NCI-H1105 (cell line): ENCODE measurements around the gene CRACR2B.
A peak's percentile ranks its signal among the peaks of the same experiment; 100 is the strongest.

ENCODE experiments used
- DNase-seq: peaks from one replicate; lab custom pipeline; 2025; lab: John Stamatoyannopoulos, UW

CRACR2B gene

DNA sequence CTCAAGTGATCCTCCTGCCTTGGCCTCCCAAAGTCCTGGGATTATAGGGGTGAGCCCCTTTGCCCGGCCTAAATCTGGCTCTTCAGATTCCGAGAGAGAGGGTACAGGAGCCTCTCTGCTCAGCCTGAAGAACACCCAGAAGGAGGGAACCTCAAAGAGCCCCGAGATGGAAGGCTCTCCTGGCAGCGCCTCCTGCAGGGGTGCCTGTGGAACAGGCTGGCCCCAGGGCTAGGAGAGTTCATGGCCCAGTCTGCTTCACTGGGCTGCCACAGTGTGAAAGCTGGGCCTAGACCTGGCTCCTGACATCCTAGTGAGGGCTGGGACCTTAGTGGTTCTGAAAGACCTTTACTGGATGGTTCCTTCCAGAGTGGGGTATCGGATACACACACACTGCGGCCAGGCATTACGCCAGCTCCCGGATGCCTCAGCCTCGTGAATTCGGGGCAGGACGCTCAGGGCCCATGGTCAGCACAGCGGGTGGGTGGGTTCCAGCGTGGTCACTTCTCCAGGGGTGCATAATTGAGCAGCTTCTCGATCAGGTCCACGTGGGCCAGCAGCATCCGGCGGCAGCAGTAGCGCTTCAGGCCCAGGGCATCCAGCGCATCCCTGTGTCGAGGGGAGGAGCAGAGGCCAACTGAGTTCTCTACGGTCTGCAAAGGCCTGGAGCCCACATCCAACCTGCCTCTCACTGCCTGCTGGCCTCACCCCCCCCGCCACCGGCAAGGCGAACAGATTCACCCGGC lies 12.3 kb downstream of the CRACR2B start:
- DNase-seq, result no peak

- DNase-seq, result no peak
These were observed 14.3 kb downstream of the CRACR2B start for GRCh38 chr11:841981-842369.

DNA sequence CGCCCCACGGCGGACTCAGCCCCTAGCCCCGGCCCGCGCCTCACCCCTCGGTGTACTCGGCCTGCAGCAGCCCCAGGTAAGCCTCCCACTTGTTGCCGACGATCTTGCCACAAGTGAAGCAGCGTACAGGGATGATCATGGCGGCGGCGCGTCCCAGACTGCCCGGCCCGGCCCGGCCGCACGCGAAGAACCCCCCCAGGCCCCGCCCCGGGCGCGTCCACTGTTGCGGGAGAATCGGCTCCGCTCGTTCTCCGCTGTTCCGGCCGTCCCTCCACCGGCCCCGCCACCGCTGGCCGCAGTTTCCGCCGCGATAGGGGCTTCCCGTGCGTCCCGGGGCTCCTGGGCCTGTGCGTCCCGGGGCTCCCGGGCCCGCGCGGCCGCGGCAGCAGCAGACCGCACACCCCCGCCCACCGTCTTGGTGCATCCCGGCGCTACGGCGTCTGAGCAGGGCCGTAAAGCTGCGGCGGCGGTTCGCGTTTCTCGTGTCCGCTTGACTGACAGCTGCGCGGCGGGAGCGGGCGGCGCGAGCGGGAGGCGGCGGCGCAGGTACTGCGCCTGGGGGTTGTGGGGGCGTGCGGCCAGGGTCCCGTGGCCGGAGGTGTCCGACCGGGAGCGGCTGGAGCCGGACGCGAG lies 14.8 kb downstream of the CRACR2B start, which contains the start of the genes POLR2L and TSPAN4:
TSS of gene POLR2L (minus strand) at position 160 of the 633 bp plus-strand sequence. CDS start at position 139, 21 bp downstream.
TSS of gene TSPAN4 (plus strand) at position 483 of the 633 bp plus-strand sequence. CDS start 7,453 bp downstream, outside the sequence.
- peak; percentile 83 for DNase-seq

- DNase-seq, result no peak
These were observed 15.5 kb downstream of the CRACR2B start for GRCh38 chr11:843086-843734.

GRCh38 chr11:843818-844692 lies 16.3 kb downstream of the CRACR2B start:
- no peak for DNase-seq

GRCh38 chr11:844693-845644 lies 17.2 kb downstream of the CRACR2B start:
- DNase-seq, result no peak

- no peak for DNase-seq
These were observed 18.3 kb downstream of the CRACR2B start for GRCh38 chr11:845872-846495.

DNA sequence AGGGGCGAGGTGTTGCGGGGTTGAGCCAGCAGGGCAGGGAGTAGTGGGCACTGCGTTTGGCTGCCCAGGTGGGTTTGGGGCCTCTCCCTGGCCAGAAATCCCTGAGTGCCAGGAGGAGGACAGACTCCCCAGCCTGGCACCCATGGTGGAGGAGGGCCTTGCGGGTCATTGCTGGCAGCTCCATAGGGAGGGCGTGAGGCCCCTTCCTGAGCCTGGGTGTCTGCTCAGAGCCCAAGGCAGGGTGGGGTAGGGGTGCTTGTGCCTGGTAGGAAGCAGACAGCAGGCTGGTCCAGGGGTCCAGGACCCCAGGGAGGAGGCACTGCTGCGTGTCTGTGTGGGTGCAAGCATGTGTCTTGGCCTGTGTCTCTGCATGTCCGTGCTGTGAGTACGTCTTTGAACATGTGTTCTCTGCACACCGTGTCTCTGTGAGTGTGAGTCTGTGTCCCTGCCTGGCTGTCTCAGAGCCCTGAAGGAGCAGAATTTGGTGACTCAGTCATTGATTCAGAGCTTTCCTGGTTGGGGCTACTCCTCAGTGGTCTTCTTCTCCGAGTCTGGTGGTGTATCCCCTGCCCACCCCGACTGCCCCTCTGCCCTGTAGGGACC lies 18.9 kb downstream of the CRACR2B start:
- no peak for DNase-seq

DNA sequence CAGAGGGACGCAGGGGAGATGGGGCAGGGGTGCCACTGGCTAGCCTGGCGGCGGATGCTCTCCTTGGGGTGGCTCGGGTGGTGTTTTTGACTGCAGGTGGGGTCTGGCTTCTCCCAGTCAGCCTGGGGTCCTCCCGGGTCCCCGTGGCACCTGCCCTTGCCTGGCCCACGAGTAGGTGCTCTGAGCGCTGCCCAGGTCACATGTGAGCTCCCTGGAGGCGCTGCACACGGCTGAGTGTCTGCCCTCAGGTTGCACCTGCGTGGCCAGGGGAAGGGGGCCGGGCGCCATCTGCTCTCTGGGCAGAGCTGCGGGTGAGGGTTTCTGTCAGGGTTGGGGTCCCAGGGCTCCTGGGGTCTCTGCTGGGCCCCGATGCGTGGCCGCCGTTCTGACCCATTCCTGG lies 20.2 kb downstream of the CRACR2B start:
- no peak for DNase-seq

DNA sequence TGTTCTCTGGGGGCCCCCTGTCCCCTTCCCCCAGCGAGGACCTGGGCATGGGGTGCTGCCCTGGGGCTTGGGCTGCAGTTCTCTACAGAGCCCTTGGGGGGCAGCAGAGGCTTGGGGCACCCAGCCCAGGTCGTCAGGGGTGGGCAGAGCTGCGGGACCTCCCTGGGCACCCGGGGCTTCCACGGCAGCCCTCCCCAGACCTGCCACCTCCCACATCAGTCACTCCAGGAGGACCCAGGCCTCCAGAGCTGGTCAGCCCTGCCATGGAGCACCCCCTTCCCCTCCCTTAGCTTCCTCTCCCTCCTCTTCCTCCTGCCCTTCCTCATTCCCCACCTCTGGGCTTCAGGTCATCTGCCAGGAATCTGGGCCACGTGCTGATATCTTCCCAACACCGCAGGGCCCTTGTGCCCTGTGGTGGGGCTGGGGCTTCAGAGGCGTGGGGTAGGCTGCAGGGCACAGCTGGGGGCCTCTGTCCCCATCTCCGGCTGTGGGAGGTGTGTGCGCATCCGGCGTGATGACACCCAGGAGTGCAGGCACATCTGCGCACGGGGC lies 20.7 kb downstream of the CRACR2B start:
- DNase-seq, result peak; percentile 24

GRCh38 chr11:849104-849824 lies 21.5 kb downstream of the CRACR2B start:
- DNase-seq, result peak; percentile 79

GRCh38 chr11:849951-850774 lies 22.4 kb downstream of the CRACR2B start:
- DNase-seq, result peak; percentile 16

DNA sequence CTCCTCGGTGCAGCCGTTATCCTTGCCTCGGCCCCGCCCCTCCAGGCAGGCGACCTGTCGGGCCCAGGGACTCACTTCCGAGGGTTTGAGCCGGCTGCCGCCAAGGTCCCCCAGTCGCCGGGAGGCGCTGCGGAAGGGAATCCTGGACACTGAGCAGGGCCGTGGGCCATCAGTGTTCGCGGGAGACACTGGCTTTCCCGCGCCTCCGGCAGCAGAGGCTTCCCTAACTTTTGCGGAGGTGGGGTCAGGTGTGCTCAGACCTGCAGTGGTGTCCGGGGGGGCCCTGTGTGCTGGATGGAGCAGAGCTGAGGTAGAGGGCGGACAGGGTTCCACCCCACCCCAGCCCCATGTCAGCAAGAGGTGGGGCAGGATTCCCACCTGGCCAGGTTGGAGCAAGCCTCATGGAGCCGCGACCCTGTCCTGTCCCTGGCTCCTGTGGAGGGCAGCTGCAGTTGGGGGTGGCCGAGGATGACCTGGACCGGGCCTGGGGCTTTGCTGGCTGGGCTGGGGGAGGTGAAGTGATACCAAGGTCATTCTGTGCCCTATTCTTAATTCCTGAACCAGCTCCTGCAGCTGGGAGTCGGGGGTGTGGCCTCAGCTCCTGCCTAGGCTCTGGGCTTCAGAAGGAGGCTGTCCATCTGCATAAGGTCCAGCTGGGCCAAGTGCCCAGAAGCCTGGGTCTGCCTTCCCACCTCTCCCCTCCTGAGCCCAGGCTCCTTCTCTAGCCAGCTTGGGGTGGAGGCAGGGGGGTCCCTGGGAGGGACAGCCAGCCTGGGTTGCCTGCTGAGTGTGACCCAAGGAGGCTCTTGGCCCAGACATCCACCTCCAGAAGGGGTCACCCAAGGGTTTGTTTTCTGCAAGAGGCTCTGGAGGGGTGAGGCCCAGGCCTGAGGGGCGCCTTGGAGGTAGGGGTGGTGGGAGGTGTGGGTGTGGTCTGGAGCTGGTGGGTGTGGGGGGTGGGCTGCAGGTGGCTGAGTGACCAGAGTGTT lies 23.4 kb downstream of the CRACR2B start:
- DNase-seq, result peak; percentile 25

GRCh38 chr11:852762-853161 lies 25.0 kb downstream of the CRACR2B start:
- DNase-seq, result no peak

GRCh38 chr11:853682-854448 lies 26.1 kb downstream of the CRACR2B start:
- DNase-seq, result no peak
